Parathyroid adenoma (tissue), 2 donors: ENCODE data around the gene HOATZ.

Experiments
- H2AFZ ChIP-seq: fragments of 300-600 bp; sonication (generic); one replicate; pipeline ENCODE4 v1.7.0; 2017; ENCODE audit warnings: antibody characterized with exemption, mild to moderate bottlenecking
- H3K27ac ChIP-seq: fragments of 300-600 bp; sonication (generic); one replicate; pipeline ENCODE4 v1.7.0; 2017
- H3K27me3 ChIP-seq: fragments of 300-600 bp; sonication (generic); one replicate; pipeline ENCODE4 v1.7.0; 2017; ENCODE audit warnings: low read length; ENCODE audit not compliant: control insufficient read depth, insufficient read depth
- H3K36me3 ChIP-seq: fragments of 300-600 bp; sonication (generic); one replicate; pipeline ENCODE4 v1.7.0; 2017; ENCODE audit warnings: low read length; ENCODE audit not compliant: control insufficient read depth, insufficient read depth
- H3K4me1 ChIP-seq: fragments of 300-600 bp; sonication (generic); one replicate; pipeline ENCODE4 v1.7.0; 2017; ENCODE audit warnings: control low read depth
- H3K4me2 ChIP-seq: fragments of 300-600 bp; sonication (generic); one replicate; pipeline ENCODE4 v1.7.0; 2017; ENCODE audit warnings: low read length
- H3K4me3 ChIP-seq: fragments of 300-600 bp; sonication (generic); one replicate; pipeline ENCODE4 v1.7.0; 2017; ENCODE audit warnings: low read depth, low read length
- H3K79me2 ChIP-seq: fragments of 300-600 bp; sonication (generic); one replicate; pipeline ENCODE4 v1.7.0; 2017; ENCODE audit warnings: control low read depth
- H3K9ac ChIP-seq: fragments of 300-600 bp; sonication (generic); one replicate; pipeline ENCODE4 v1.7.0; 2017; ENCODE audit warnings: mild to moderate bottlenecking
- H3K9me3 ChIP-seq: fragments of 300-600 bp; sonication (generic); one replicate; pipeline ENCODE4 v1.7.0; 2017; ENCODE audit warnings: low read length; ENCODE audit not compliant: control insufficient read depth
- TF ChIP-seq, protein P1 (sequence below): fragments of 300-600 bp; sonication (generic); IDR thresholded peaks from one replicate; pipeline ENCODE4 v1.7.0; 2017; ENCODE audit warnings: antibody characterized with exemption, mild to moderate bottlenecking
- donor health status: primary hyperparathyroidism.

Gene HOATZ

DNA sequence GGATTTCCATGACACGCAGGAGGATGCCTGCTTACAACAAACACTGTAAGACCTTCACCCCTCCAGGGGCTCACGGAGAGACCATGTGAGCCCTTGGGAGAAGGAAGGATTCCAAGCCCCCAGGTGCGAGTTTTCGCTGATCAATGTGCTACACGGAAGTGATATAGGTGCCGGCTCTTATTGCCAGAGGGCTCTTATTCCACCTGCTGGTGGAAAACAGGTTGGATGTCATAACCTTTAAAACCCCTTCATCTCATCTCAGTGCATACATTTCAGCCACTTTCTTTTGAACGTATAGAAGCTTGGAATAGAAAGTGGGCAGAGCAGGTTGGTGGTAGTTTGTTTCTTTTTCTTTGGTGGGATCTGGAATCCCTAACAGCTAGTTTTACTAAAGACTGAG, 51.7 kb downstream of the HOATZ start:
- H3K27ac ChIP-seq, result no peak overlapping the region
- H3K9me3 ChIP-seq, result no peaks in the 10 kb centered on the region
- no peaks in the 10 kb centered on the region for H3K36me3 ChIP-seq
- TF ChIP-seq, protein P1, sequence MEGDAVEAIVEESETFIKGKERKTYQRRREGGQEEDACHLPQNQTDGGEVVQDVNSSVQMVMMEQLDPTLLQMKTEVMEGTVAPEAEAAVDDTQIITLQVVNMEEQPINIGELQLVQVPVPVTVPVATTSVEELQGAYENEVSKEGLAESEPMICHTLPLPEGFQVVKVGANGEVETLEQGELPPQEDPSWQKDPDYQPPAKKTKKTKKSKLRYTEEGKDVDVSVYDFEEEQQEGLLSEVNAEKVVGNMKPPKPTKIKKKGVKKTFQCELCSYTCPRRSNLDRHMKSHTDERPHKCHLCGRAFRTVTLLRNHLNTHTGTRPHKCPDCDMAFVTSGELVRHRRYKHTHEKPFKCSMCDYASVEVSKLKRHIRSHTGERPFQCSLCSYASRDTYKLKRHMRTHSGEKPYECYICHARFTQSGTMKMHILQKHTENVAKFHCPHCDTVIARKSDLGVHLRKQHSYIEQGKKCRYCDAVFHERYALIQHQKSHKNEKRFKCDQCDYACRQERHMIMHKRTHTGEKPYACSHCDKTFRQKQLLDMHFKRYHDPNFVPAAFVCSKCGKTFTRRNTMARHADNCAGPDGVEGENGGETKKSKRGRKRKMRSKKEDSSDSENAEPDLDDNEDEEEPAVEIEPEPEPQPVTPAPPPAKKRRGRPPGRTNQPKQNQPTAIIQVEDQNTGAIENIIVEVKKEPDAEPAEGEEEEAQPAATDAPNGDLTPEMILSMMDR, result no peak
- no peak overlapping the region for H3K9ac ChIP-seq
- no peaks in the 10 kb centered on the region for H3K79me2 ChIP-seq
- H3K4me2 ChIP-seq, result no peak overlapping the region
- no peaks in the 10 kb centered on the region for H3K4me1 ChIP-seq
- H3K27me3 ChIP-seq, result no peaks in the 10 kb centered on the region
- H2AFZ ChIP-seq, result no peak overlapping the region
- no peak overlapping the region for H3K4me3 ChIP-seq

DNA sequence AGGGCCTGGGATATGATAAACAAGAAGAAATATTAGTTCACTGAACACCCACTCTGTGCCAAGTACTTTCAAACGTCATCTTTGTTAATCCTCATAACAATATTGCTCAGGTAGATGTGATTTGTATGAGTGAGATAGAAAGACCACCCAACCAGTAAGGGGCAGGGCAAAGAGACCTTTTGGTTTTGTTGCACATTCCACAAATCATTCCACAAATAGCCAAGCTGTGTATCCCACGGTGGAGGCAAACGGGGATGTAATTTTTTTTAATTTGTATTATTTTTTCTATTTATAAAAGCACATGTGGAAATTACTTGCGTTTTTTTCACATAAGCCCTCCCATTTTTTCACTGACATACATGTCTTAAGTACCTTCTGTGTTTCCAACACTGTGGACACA, 54.9 kb downstream of the HOATZ start:
- Histone ChIP-seq H3K27ac (no peak overlapping the region), H3K4me1 (no peaks in the 10 kb centered on the region), H3K27me3 (no peaks in the 10 kb centered on the region), H3K4me2 (no peak overlapping the region), H3K4me3 (no peak overlapping the region), H3K9ac (no peak overlapping the region), H3K36me3 (no peaks in the 10 kb centered on the region), H3K79me2 (no peaks in the 10 kb centered on the region), H3K9me3 (no peaks in the 10 kb centered on the region), H2AFZ (no peak overlapping the region)
- TF ChIP-seq, protein P1, result no peak

DNA sequence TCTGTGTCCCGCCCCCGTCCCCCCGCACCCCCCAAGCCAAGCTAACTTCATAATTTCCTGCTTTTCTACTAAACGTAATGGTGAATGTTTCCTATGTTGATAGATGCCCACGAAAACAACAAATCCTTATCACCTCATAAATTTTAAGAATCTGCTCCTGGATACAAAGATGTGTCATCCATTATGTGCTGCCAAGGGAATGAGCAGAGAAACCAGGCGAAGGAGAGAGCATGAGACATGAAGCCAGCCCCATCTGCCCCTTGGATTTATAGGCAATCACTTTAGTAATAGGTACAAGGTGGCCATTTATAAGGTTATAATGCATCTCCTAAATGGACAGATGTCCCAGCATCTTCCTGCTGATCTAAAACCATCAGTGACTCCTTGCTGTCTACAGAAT, 56.2 kb downstream of the HOATZ start:
- Histone ChIP-seq H3K36me3 (no peaks in the 10 kb centered on the region), H3K4me1 (no peaks in the 10 kb centered on the region), H3K27me3 (no peaks in the 10 kb centered on the region), H2AFZ (no peak overlapping the region), H3K9ac (no peak overlapping the region), H3K27ac (no peak overlapping the region), H3K79me2 (no peaks in the 10 kb centered on the region), H3K9me3 (no peaks in the 10 kb centered on the region), H3K4me2 (no peak overlapping the region), H3K4me3 (no peak overlapping the region)
- TF ChIP-seq, protein P1, result no peak

DNA sequence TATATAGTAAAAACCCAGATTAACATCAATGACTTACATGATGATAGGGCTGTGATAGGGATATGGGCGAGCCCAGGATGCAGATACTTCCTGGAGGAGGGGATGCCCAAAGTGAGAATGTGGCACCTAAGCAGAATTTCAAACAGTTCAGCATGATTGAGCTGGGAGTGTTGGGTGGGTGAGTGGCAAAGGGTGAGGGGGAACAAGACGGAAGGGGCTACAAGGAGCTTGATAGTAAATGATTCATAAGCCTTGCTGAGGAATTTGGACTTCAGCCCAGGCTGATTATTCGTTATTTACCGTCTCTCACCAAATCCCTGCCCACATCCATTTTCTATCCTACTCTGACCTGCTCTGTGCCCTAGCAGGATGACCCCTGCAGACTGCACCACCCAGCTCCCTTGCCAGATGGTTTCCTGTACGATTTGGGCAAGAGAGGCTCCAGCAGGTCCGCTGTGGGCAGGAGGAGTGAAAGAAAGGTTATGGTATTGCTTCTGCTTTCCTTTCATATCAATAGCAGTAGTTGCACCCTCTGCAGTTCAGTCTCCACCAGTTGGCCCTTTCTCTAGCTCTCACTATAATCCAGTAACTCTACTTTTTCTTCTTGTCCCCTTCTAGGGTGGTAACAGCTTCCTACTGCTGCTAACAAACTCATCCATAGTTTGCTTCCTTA, 57.4 kb downstream of the HOATZ start:
- Histone ChIP-seq H3K27me3 (no peaks in the 10 kb centered on the region), H3K9ac (no peak overlapping the region), H3K36me3 (no peaks in the 10 kb centered on the region), H2AFZ (no peak overlapping the region), H3K4me3 (no peak overlapping the region), H3K4me2 (no peak overlapping the region), H3K9me3 (no peaks in the 10 kb centered on the region), H3K27ac (no peak overlapping the region), H3K79me2 (no peaks in the 10 kb centered on the region), H3K4me1 (no peaks in the 10 kb centered on the region)
- TF ChIP-seq, protein P1, result no peak

DNA sequence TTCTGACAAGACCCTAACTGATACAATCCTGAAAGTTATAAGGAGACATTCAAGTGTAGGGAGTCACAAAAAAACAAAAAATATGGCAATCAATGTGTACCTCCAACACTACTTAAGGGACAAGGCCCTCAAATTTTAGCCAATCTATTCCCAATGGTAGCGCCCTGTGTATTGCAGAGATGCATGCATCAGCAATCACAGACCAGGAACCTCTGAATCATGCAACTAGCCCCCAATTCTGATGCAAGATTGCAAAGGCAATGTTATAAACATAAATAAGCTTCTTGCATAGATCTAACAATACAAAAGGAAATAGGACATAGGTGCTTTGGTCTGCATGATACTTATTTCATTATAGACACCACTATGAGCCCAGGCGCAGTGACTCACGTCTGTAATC, 58.0 kb downstream of the HOATZ start:
- no peaks in the 10 kb centered on the region for H3K36me3 ChIP-seq
- no peaks in the 10 kb centered on the region for H3K9me3 ChIP-seq
- H3K4me3 ChIP-seq, result no peak overlapping the region
- H3K9ac ChIP-seq, result no peak overlapping the region
- H3K4me1 ChIP-seq, result no peaks in the 10 kb centered on the region
- H3K4me2 ChIP-seq, result no peak overlapping the region
- H3K27me3 ChIP-seq, result no peaks in the 10 kb centered on the region
- H2AFZ ChIP-seq, result no peak overlapping the region
- no peak overlapping the region for H3K27ac ChIP-seq
- no peaks in the 10 kb centered on the region for H3K79me2 ChIP-seq
- TF ChIP-seq, protein P1, result no peak
